NCI-H82 (cell line): Measurements from ENCODE around the gene COA6.

ENCODE experiments used
- DNase-seq: peaks from one replicate; lab custom pipeline; 2025; lab: John Stamatoyannopoulos, UW

Gene COA6

GRCh38 chr1:234412830-234413229 lies 39.6 kb downstream of the COA6 start:
- no peak for DNase-seq

- DNase-seq: no peak
Measured at GRCh38 chr1:234413485-234413884, 40.2 kb downstream of the COA6 start.

- no peak for DNase-seq
Measured at GRCh38 chr1:234413990-234414389, 40.7 kb downstream of the COA6 start.

GRCh38 chr1:234427950-234428646 lies 54.8 kb downstream of the COA6 start:
- no peak for DNase-seq

GRCh38 chr1:234429434-234429806 lies 56.2 kb downstream of the COA6 start:
- DNase-seq: no peak

GRCh38 chr1:234430691-234431090 lies 57.4 kb downstream of the COA6 start:
- DNase-seq: no peak

GRCh38 chr1:234431255-234431654 lies 58.0 kb downstream of the COA6 start:
- DNase-seq: no peak

GRCh38 chr1:234433563-234434285 lies 60.5 kb downstream of the COA6 start:
- peak; percentile 4 for DNase-seq
